HG03135 (cell line): ENCODE results near the gene OR2A12.
"Not testable (repeated sequence)": the region's sequence is repeated elsewhere in the genome, so short reads cannot be mapped to it uniquely, and the experiment has no call there.

Source experiments
- ATAC-seq: cut with Tn5 transposase; IDR thresholded peaks from one replicate; pipeline ENCODE4 v1.9.1; 2021; ENCODE audit warnings: mild to moderate bottlenecking, moderate library complexity; ENCODE audit not compliant: unreplicated experiment

The OR2A12 gene

GRCh38 chr7:144113651-144114050, 27.6 kb downstream of the OR2A12 start:
- ATAC-seq, result no peak

DNA sequence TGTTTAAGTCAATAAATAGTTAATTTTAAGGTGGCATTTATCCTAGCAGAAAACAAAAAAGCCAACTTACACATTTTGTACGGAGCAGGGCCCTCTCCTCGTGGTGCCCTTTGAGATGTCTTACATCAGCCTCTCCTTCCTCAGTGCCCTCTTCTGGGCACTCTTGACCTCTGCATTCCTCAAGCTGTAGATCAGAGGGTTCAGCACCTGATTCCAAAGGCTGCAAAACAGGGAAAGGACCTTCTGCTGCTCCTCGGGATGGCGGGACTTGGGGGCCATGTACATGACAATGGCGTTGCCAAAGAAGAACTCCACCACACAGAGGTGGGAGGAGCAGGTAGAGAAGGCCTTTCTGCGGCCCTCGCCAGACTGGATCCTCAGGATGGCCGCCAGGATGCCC, 32.3 kb downstream of the OR2A12 start:
- no peak for ATAC-seq

DNA sequence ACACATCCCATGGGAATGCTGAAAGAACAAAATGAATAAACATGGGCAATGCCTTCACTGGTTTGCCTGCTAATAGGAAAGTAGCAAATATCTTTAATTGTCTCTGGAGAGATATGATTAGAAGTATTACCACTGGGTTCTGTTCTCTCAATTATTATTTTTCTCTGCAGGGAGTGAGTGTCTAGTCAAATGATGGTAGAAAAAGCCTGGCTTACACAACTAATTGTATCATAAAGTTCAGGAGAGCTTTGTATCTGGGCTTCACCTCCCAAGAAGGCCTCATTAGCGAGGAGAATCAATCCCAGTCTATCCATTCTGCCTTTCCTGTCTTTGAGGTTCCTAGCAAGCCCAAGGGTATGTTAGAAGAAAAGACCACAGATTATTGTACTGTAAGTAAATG, 36.8 kb downstream of the OR2A12 start, which contains the start of gene OR2A14:
OR2A14 (plus strand) TSS at position 301 of the 400 bp plus-strand sequence. CDS start 5,937 bp downstream, outside the sequence.
- ATAC-seq, result no peak

DNA sequence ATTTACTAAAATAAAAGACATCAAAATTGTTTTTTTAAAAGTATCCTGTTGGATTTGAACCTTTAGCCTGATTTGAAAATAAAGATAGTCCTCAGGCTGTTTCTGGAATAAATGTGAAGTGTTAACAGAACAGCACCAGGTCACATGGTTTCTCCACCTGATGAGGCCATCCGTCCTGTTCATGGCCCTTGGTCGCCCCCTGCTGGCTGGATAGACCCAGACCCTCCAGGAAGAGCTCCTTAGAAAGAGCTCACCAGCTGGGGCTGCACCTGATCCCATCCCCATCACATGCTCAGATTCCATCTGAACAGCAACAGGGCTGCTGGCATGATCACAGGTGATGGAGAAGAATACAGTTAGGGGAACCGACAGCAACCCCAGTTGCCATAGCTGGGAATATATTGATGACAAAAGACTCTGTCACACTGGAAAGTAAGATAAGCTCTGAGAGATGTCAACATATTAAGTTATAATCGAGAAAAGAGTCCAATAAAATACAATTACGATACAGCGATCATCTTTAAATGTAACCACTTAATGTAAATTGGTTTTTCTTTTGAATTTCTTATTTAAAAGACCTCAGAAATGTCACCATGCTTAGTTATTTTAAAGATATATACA, 41.7 kb downstream of the OR2A12 start:
- ATAC-seq, result peak; percentile 100

DNA sequence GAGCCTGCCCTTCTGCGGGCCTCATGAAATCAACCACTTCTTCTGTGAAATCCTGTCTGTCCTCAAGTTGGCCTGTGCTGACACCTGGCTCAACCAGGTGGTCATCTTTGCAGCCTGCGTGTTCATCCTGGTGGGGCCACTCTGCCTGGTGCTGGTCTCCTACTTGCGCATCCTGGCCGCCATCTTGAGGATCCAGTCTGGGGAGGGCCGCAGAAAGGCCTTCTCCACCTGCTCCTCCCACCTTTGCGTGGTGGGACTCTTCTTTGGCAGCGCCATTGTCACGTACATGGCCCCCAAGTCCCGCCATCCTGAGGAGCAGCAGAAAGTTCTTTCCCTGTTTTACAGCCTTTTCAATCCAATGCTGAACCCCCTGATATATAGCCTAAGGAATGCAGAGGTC, 43.5 kb downstream of the OR2A12 start:
- not testable (repeated sequence) for ATAC-seq

- ATAC-seq, result no peak
These were observed 44.7 kb downstream of the OR2A12 start for GRCh38 chr7:144130730-144131129.

- ATAC-seq, result no peak
These were observed 46.2 kb downstream of the OR2A12 start for GRCh38 chr7:144132262-144132661.

GRCh38 chr7:144133307-144133706, 47.2 kb downstream of the OR2A12 start:
- no peak for ATAC-seq

GRCh38 chr7:144134116-144134515, 48.0 kb downstream of the OR2A12 start:
- no peak for ATAC-seq

GRCh38 chr7:144137501-144137900, 51.4 kb downstream of the OR2A12 start:
- no peak for ATAC-seq

- ATAC-seq, result no peak
These were observed 56.1 kb downstream of the OR2A12 start for GRCh38 chr7:144142187-144142586.

DNA sequence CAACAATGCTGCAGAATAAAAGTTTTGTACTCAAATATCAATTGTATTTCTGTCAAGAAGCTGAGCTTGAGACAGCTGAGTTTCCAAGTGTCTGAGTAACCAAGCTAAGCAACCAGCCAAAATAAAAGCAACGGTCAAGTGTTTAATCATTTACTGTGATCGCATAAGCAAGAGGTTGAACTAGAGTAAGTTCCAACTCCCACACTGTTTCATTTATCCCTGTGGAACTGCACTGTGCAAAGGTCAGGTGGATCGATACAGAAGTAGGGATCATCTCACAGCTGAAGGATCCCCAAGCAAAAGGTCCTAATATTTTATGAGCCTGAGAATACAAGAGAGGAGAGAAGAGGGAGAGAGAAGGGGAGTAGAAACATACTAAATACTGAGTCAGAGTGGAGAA, 58.3 kb downstream of the OR2A12 start:
- ATAC-seq, result no peak

- no peak for ATAC-seq
These were observed 62.2 kb downstream of the OR2A12 start for GRCh38 chr7:144148224-144148827.
